ENCODE measurements around the gene PRRT3.
A peak's percentile ranks its signal among the peaks of the same experiment; 100 is the strongest.
"Not testable (repeated sequence)": the region's sequence is repeated elsewhere in the genome, so short reads cannot be mapped to it uniquely, and the experiment has no call there.

The PRRT3 gene

GRCh38 chr3:9917820-9918219 is 34.4 kb downstream of the PRRT3 start:
- no peak for DNase-seq (ENCODE audit: low spot score)

- DNase-seq (ENCODE audit: low spot score), result peak; percentile 54
These were observed 35.2 kb downstream of the PRRT3 start, which contains the start of gene IL17RC for GRCh38 chr3:9916734-9917680. Gene IL17RC, plus strand, starts transcription at chr3:9917098. Its CDS starts 218 bp downstream, at chr3:9917316.

DNA sequence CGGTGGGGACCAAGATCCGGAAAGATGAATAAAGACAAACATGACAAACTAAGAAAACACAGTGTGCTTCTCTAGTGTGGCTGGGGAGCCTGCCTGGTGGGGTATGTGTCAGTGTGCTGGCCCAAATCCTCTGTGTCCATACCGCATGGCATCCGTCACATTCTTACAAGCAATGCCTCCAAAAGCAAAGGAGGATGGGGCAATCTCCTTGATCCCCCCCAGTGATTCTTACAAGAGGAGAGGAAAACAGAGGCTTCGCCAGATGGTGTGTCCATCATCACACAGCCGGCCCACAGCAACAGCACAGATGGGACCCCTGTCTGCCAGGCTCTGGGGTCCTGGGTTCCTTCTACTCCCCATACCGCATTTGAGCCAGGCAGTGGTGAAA is 35.9 kb downstream of the PRRT3 start:
- DNase-seq (ENCODE audit: low spot score), result no peak

DNA sequence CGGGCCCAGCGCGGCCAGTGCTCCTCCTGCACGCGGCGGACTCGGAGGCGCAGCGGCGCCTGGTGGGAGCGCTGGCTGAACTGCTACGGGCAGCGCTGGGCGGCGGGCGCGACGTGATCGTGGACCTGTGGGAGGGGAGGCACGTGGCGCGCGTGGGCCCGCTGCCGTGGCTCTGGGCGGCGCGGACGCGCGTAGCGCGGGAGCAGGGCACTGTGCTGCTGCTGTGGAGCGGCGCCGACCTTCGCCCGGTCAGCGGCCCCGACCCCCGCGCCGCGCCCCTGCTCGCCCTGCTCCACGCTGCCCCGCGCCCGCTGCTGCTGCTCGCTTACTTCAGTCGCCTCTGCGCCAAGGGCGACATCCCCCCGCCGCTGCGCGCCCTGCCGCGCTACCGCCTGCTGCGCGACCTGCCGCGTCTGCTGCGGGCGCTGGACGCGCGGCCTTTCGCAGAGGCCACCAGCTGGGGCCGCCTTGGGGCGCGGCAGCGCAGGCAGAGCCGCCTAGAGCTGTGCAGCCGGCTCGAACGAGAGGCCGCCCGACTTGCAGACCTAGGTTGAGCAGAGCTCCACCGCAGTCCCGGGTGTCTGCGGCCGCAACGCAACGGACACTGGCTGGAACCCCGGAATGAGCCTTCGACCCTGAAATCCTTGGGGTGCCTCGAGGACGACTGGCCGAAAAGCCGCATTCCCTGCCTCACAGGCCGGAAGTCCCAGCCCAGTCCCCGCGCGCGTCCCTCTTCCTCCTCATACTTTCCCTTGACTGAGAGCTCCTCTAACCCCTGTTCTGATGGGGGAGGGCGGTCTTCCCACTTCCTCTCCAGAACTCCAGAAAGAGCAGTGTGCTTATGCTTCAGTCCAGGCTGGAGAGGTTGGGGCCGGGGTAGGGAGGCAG is 36.7 kb downstream of the PRRT3 start:
- DNase-seq (ENCODE audit: low spot score), result no peak

GRCh38 chr3:9914559-9915253 is 37.5 kb downstream of the PRRT3 start:
- DNase-seq (ENCODE audit: low spot score), result no peak

DNA sequence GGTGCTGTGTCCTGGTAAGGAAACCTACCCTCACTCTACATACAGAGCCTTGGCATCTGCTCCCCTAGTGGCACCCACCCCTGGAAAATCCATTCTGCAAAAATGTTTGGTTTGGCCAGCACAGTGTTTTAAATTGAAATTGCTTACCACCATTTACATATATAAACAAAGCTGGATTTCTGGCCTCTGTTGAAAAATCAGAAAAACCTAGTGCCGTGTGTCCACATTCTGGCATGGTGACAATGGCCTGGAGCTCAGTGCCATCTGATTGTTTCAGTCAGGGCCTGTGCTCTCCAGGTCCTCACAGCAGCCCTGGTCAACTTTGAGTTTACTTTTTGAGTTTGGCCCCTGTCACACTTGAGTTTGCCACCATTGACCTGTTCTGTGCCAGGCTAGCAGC is 38.2 kb downstream of the PRRT3 start:
- no peak for DNase-seq (ENCODE audit: low spot score)

GRCh38 chr3:9913601-9914000 is 38.6 kb downstream of the PRRT3 start:
- DNase-seq (ENCODE audit: low spot score), result no peak

DNA sequence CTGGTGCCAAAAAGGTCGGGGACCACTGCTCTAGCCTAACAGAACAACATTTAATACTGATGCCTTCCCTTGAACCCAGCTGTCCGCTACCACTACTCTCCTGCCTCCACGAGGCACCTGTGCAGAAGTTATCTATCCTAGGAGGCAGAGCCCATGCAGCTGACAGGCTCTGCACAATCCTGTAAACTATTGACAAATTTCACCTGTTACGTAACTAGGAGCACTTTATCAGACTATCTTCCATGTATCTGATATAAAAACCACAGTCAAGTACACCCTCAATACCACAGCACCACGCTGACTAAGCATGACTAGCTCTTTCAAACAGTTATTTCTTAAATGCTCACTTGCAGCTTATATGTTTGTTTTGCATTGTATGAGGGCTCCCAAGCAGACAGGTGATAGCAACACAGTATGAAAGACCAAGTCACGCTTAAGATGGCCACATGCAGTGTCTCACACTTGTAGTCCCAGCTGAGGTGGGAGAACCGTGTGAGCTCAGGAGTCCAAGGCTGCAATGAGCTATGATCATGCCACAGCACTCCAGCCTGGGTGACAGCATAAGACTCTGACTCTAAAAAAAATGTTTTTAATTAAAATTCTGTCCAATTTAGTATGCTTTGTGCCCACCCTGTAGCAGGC is 39.8 kb downstream of the PRRT3 start:
- no peak for DNase-seq (ENCODE audit: low spot score)

GRCh38 chr3:9911863-9912262 is 40.3 kb downstream of the PRRT3 start:
- DNase-seq (ENCODE audit: low spot score), result no peak

DNA sequence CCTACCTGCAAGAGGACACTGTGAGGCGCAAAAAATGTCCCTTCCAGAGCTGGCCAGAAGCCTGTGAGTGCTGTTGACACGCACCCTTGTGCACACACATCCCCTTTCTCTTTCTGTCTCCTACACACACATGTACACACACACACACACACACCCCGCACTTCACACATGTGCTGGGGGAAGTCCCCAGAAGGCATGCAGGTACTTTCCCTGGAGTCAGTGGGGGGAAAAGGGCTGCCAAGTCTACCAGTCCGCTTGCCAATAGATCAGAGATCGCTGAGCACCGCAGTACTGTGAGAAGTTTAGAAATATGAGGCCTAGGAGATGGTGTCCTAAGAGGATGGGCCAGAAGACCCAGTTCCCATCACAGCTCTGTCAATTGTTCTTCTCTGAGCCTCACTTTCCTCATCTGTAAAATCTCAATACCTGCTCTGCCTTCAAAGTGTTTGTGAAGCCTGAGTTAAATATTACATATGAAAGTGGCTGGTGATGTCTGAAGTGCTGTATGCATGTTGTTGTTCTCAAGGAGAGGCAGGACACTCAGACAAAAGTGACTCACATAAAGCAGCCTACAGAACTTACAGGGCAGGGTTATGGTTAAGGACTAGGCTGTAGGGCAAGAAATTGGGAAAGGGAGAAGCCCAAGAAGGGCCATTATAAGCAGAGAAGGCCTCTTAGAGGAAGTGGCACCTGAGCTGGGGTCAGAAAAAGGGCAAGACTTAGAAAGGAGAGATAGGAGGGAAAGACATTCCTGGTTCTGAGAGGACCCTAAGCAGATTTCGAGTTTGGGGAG is 42.8 kb downstream of the PRRT3 start:
- no peak for DNase-seq (ENCODE audit: low spot score)

- DNase-seq (ENCODE audit: low spot score), result no peak
These were observed 43.9 kb downstream of the PRRT3 start for GRCh38 chr3:9908286-9908685.

GRCh38 chr3:9906480-9906879 is 45.7 kb downstream of the PRRT3 start:
- no peak for DNase-seq (ENCODE audit: low spot score)

DNA sequence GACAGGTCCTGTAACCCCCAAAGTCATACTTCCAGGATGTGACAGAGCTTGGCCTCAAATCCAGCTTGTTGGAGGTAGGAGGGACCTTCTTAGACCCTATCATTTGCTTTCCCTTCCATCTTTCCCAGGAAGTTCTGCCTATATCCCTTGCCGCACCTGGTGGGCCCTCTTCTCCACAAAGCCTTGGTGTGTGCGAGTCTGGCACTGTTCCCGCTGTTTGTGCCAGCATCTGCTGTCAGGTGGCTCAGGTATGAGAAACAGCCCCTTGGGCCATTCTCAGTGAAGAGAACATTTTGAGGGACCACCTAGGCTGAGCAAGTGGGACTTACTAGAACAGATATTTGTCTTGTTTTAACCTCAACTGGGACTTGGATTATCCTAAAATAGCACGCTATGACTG is 48.3 kb downstream of the PRRT3 start:
- DNase-seq (ENCODE audit: low spot score), result no peak

GRCh38 chr3:9903238-9903624 is 49.0 kb downstream of the PRRT3 start:
- DNase-seq (ENCODE audit: low spot score), result peak; percentile 40

DNA sequence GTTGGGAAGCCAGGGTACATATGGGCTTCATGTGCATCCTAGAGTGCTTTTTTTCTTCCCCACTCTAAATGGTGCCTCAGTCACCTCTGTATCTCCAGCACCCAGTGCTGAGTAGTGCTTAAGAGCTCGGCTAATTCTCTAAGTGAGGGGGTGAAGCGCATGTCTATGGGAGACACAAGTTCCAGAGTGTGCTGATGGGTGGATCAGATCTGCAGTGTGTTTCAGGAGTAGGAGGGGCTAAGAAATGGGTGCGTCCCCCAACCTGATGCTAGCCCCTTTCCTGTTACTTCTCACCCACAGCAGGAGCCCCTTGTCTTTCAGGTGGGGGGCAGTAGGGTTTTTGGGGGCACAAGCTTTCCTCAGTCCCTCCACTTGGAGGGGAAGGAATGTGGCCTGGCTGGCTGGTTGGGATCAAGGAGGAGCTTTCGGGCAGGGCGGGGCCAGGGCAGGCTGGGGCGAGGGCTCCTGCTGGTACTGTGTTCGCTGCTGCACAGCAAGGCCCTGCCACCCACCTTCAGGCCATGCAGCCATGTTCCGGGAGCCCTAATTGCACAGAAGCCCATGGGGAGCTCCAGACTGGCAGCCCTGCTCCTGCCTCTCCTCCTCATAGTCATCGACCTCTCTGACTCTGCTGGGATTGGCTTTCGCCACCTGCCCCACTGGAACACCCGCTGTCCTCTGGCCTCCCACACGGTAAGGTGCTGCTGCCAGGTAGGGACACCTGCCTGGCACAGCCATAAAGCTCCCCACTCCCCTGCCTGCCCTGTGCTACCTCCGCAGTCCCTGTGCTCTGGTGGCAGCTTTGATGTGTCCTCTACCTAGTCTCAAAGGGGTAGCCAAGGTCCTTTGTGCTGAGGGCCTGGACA is 49.6 kb downstream of the PRRT3 start, which contains the start of gene IL17RE:
TSS of gene IL17RE (plus strand) at position 477 of the 866 bp plus-strand sequence. CDS start at position 562, 85 bp downstream.
- DNase-seq (ENCODE audit: low spot score), result no peak

DNA sequence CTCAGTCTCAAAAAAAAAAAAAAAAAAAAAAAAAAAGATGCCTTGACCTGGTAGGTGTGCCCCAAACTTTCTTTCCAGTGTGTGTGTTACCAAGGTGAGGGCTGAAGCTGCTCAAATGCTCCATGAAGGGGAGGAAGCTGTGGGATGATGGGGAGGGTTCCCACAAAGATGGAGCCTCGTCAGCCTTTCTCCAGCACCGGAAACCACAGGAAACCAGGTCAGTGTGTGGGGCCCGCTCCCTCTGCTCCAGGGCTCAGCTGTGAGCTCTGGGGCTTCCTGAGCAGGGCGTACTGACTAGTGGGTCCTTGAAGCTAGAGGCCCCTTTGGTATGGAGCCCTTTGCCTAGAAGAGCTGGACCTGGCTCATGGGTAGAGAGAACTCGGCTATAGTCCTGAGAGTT is 50.2 kb downstream of the PRRT3 start:
- DNase-seq (ENCODE audit: low spot score), result no peak

DNA sequence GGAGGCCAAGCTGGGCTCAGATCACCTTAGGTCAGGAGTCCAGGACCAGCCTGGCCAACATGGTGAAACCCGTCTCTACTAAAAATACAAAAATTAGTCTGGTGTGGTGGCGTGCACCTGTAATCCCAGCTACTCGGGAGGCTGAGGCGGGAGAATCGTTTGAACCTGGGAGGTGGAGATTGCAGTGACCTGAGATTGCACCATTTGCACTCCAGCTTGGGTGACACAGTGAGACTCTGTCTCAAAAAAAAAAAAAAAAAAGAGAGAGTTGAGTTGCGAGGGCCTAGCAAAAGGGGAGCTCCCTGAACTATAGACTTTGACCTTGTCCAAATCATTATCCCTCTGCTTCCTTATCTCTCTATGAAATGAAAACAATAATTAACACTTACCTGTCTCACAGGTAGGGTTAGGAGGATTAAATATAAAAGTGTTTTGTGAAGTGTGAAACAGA is 51.2 kb downstream of the PRRT3 start:
- DNase-seq (ENCODE audit: low spot score), result not testable (repeated sequence)

GRCh38 chr3:9899289-9899791 is 52.9 kb downstream of the PRRT3 start:
- no peak for DNase-seq (ENCODE audit: low spot score)

GRCh38 chr3:9898467-9899241 is 53.6 kb downstream of the PRRT3 start:
- no peak for DNase-seq (ENCODE audit: low spot score)
